SK-N-SH (cell line): ENCODE data around the gene ETV3. TPM values are rescaled to one million over a fixed set of nuclear protein-coding genes. Genes with fewer than 3 reads are reported as not detected.

ENCODE experiments used
- CTCF ChIA-PET: fragments of 300-600, 350-600 bp; formaldehyde crosslinking; extraction: SDS; loops from one replicate; lab custom pipeline; 2021; lab: Yijun Ruan, JAX
- POLR2A ChIA-PET: fragments of 350-600 bp; sonication (Branson Sonifier 250); formaldehyde crosslinking; extraction: SDS; loops from one replicate; lab custom pipeline; 2020; ENCODE audit warnings: antibody characterized with exemption, inconsistent platforms; lab: Yijun Ruan, JAX
- DNase-seq: peaks from one replicate; pipeline ENCODE4 v3.0.0; 2012
- H2AFZ ChIP-seq: fragments of 200-600 bp; sonication (generic); 2 replicates; pipeline ENCODE4 v1.8.1; 2016; ENCODE audit warnings: antibody characterized with exemption, mild to moderate bottlenecking, low read depth
- H3F3A ChIP-seq: fragments of 200-600 bp; sonication (generic); replicated peaks from 2 replicates; pipeline ENCODE3; 2016; ENCODE audit warnings: antibody characterized with exemption, mild to moderate bottlenecking; ENCODE audit not compliant: insufficient read depth
- H3K27ac ChIP-seq, 2 experiments: fragments of 200-500 bp in 1 of 2; fragments of 200-600 bp in 1 of 2; sonication (Bioruptor generic) in 1 of 2; sonication (generic), shearing (Covaris generic) in 1 of 2; 2 replicates each; pipeline versions ENCODE4 v1.5.1 to v1.6.1; 2014 to 2016; ENCODE audit warnings: low read depth in 2 of 2, inconsistent platforms in 1 of 2, low read length in 1 of 2, mild to moderate bottlenecking in 1 of 2, mixed read lengths in 1 of 2
- H3K27me3 ChIP-seq: fragments of 200-600 bp; sonication (generic), shearing (Covaris generic); 2 replicates; pipeline ENCODE4 v1.6.1; 2016; ENCODE audit warnings: mixed run types; ENCODE audit not compliant: insufficient read depth
- H3K36me3 ChIP-seq, 2 experiments: fragments of 200-500 bp in 1 of 2; fragments of 200-600 bp in 1 of 2; sonication (Bioruptor generic) in 1 of 2; sonication (generic) in 1 of 2; replicated peaks in 1 of 2; 2 replicates each; pipeline versions ENCODE3 to v1.5.1; 2014 to 2016; ENCODE audit warnings: low read length in 1 of 2, mild to moderate bottlenecking in 1 of 2; ENCODE audit not compliant: insufficient read depth in 2 of 2, control insufficient read depth in 1 of 2
- H3K4me1 ChIP-seq, 2 experiments: fragments of 200-500 bp in 1 of 2; fragments of 200-600 bp in 1 of 2; sonication (Bioruptor generic) in 1 of 2; sonication (generic), shearing (Covaris generic) in 1 of 2; 2 replicates each; pipeline versions ENCODE4 v1.5.1 to v1.6.1; 2014 to 2016; ENCODE audit warnings: low read depth in 1 of 2, low read length in 1 of 2, mixed run types in 1 of 2; ENCODE audit not compliant: insufficient read depth in 2 of 2, control insufficient read depth in 1 of 2
- H3K4me2 ChIP-seq: fragments of 200-600 bp; sonication (generic), shearing (Covaris generic); 2 replicates; pipeline ENCODE4 v1.6.1; 2017; ENCODE audit warnings: mixed run types
- H3K4me3 ChIP-seq, 2 experiments: fragments of 200-500 bp in 1 of 2; fragments of 200-600 bp in 1 of 2; sonication (Bioruptor generic) in 1 of 2; sonication (generic), shearing (Covaris generic) in 1 of 2; 2 replicates each; pipeline versions ENCODE4 v1.5.1 to v1.8.1; 2014 to 2016; ENCODE audit warnings: low read depth in 2 of 2, inconsistent platforms in 1 of 2, low read length in 1 of 2, mild to moderate bottlenecking in 1 of 2, mixed read lengths in 1 of 2, moderate library complexity in 1 of 2
- H3K79me2 ChIP-seq: fragments of 200-600 bp; sonication (generic); 2 replicates; pipeline ENCODE4 v1.8.1; 2017; ENCODE audit warnings: mild to moderate bottlenecking; ENCODE audit not compliant: insufficient read depth
- H3K9ac ChIP-seq: fragments of 200-600 bp; sonication (generic); 2 replicates; pipeline ENCODE4 v1.6.1; 2017; ENCODE audit warnings: mixed run types
- H3K9me2 ChIP-seq: fragments of 200-600 bp; sonication (generic); 2 replicates; pipeline ENCODE4 v1.6.1; 2017; ENCODE audit warnings: mixed run types
- H3K9me3 ChIP-seq: fragments of 200-600 bp; sonication (generic); 2 replicates; pipeline ENCODE4 v1.6.1; 2017; ENCODE audit warnings: mixed run types, mild to moderate bottlenecking, moderate library complexity
- H4K20me1 ChIP-seq: fragments of 200-600 bp; sonication (generic); 2 replicates; pipeline ENCODE4 v1.6.1; 2017; ENCODE audit warnings: mild to moderate bottlenecking, mixed run types; ENCODE audit not compliant: insufficient read depth
- CHD2 ChIP-seq: fragments of 150-350 bp; IDR thresholded peaks from 2 replicates; pipeline ENCODE4 v1.6.1; 2018; ENCODE audit warnings: low read length; ENCODE audit not compliant: partially characterized antibody
- EZH2phosphoT487 ChIP-seq: fragments of 200-600 bp; sonication (generic); IDR thresholded peaks from 2 replicates; pipeline ENCODE4 v1.6.1; 2017; ENCODE audit warnings: low read depth, mixed run types, mild to moderate bottlenecking, antibody characterized with exemption, moderate library complexity, borderline replicate concordance
- FOXM1 ChIP-seq: IDR thresholded peaks from 2 replicates; pipeline ENCODE4 v1.4.0; 2012; ENCODE audit warnings: low read depth, mild to moderate bottlenecking
- GATA2 ChIP-seq: sonication (generic); formaldehyde crosslinking; IDR thresholded peaks from 2 replicates; pipeline ENCODE4 v1.5.0; 2020; ENCODE audit warnings: mild to moderate bottlenecking, missing genetic modification reagents
- JUND ChIP-seq: IDR thresholded peaks from 2 replicates; pipeline ENCODE4 v1.4.0; 2012
- MEF2A ChIP-seq: IDR thresholded peaks from 2 replicates; pipeline ENCODE4 v1.4.0; 2012; ENCODE audit warnings: low read depth, borderline replicate concordance
- NRF1 ChIP-seq: IDR thresholded peaks from 2 replicates; pipeline ENCODE4 v1.6.1; 2012; ENCODE audit warnings: low read depth, mild to moderate bottlenecking, low read length
- POLR2AphosphoS5 ChIP-seq: IDR thresholded peaks from 2 replicates; pipeline ENCODE4 v1.6.1; 2012; ENCODE audit warnings: low read depth, low read length
- RCOR1 ChIP-seq: fragments of 150-350 bp; IDR thresholded peaks from 2 replicates; pipeline ENCODE4 v1.6.1; 2017; ENCODE audit warnings: antibody characterized with exemption, low read length
- RFX5 ChIP-seq: IDR thresholded peaks from 2 replicates; pipeline ENCODE4 v1.6.1; 2012; ENCODE audit warnings: mild to moderate bottlenecking, improper control_type of control experiment, low read length
- RXRA ChIP-seq: IDR thresholded peaks from 2 replicates; pipeline ENCODE4 v1.4.0; 2012; ENCODE audit warnings: low read depth, mild to moderate bottlenecking, borderline replicate concordance
- SMC3 ChIP-seq: IDR thresholded peaks from 2 replicates; pipeline ENCODE4 v1.6.1; 2012; ENCODE audit warnings: low read depth, low read length, improper control_type of control experiment
- WGBS: methylation state at CpG from one replicate; pipeline ENCODE4 v1.1.6; 2017; ENCODE audit warnings: low lambda C conversion rate; 5-methylcytosine and 5-hydroxymethylcytosine counted together
- polyA plus RNA-seq, 3 experiments: library from polyadenylated mRNA; depleted of rRNA; stranded (reverse); fragments of >200 nt; gene quantifications; 2 replicates each; pipeline ENCODE4 v1.2.3, GENCODE V29; 2012
- TF ChIP-seq, protein P1 (sequence below): IDR thresholded peaks from 2 replicates; pipeline ENCODE4 v1.4.0; 2012; ENCODE audit warnings: low read depth, borderline replicate concordance
- TF ChIP-seq, protein P2 (sequence below): IDR thresholded peaks from 2 replicates; pipeline ENCODE4 v1.6.1; 2012; ENCODE audit warnings: mild to moderate bottlenecking, low read depth, low read length, moderate library complexity
- TF ChIP-seq, protein P3 (sequence below): fragments of 200-600 bp; sonication (generic); IDR thresholded peaks from 2 replicates; pipeline ENCODE4 v1.6.1; 2017; ENCODE audit warnings: antibody characterized with exemption, mild to moderate bottlenecking, moderate library complexity
- TF ChIP-seq, protein P4 (sequence below): IDR thresholded peaks from 2 replicates; pipeline ENCODE4 v1.4.0; 2012; ENCODE audit warnings: low read depth

ETV3 gene
- polyA plus RNA-seq, 1 of the 3 experiments (the other 2 are of a cell fraction), result 5.4 TPM

DNA sequence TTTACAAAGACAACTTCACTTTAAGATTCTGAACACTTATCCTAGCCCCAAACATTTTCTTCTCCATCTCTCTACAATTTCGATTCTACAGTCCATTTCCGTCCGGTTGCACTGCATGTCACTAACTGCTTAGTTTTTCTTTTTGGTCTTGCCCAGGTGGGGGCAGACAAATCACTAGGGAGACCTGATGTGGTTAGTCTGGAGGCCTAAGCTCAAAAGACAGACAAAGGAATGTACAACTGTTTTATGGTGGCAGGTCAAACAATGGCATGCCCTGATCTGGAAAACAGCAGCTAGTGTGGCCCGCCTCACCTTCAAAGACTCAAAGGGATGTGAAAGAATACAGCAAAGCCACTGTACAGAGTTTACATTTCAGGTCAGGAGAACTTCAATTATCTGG, 3.8 kb downstream of the ETV3 start:
- peaks cover 59 to 65% of the 10 kb centered on the region in 2 experiments for H3K36me3 ChIP-seq
- CTCF ChIA-PET, result interaction anchor here (1.9 to 15.8 kb wide), 3 partner anchors 19 to 44 kb away, joined by 5 to 194 read pairs (median 50); no protein-coding TSS in a partner anchor

More for the DNA sequence above, 3.8 kb downstream of the ETV3 start:
- H3K4me3 ChIP-seq, result no peak overlapping the region
- no peaks in the 10 kb centered on the region for H3K27me3 ChIP-seq
- POLR2A ChIA-PET, result no interaction called here
- H3K9ac ChIP-seq, result no peak overlapping the region
- peaks cover 56% of the 10 kb centered on the region for H3K79me2 ChIP-seq
- no peak for DNase-seq
- TF ChIP-seq, protein P1, sequence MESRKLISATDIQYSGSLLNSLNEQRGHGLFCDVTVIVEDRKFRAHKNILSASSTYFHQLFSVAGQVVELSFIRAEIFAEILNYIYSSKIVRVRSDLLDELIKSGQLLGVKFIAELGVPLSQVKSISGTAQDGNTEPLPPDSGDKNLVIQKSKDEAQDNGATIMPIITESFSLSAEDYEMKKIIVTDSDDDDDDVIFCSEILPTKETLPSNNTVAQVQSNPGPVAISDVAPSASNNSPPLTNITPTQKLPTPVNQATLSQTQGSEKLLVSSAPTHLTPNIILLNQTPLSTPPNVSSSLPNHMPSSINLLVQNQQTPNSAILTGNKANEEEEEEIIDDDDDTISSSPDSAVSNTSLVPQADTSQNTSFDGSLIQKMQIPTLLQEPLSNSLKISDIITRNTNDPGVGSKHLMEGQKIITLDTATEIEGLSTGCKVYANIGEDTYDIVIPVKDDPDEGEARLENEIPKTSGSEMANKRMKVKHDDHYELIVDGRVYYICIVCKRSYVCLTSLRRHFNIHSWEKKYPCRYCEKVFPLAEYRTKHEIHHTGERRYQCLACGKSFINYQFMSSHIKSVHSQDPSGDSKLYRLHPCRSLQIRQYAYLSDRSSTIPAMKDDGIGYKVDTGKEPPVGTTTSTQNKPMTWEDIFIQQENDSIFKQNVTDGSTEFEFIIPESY, result no peak
- TF ChIP-seq CHD2 (no peak), EZH2phosphoT487 (no peak), RCOR1 (no peak), RXRA (no peak), POLR2AphosphoS5 (no peak), RFX5 (no peak), GATA2 (CRISPR knock-in tag) (no peak), SMC3 (no peak), JUND (no peak), MEF2A (no peak), FOXM1 (no peak), NRF1 (no peak)
- TF ChIP-seq, protein P2, sequence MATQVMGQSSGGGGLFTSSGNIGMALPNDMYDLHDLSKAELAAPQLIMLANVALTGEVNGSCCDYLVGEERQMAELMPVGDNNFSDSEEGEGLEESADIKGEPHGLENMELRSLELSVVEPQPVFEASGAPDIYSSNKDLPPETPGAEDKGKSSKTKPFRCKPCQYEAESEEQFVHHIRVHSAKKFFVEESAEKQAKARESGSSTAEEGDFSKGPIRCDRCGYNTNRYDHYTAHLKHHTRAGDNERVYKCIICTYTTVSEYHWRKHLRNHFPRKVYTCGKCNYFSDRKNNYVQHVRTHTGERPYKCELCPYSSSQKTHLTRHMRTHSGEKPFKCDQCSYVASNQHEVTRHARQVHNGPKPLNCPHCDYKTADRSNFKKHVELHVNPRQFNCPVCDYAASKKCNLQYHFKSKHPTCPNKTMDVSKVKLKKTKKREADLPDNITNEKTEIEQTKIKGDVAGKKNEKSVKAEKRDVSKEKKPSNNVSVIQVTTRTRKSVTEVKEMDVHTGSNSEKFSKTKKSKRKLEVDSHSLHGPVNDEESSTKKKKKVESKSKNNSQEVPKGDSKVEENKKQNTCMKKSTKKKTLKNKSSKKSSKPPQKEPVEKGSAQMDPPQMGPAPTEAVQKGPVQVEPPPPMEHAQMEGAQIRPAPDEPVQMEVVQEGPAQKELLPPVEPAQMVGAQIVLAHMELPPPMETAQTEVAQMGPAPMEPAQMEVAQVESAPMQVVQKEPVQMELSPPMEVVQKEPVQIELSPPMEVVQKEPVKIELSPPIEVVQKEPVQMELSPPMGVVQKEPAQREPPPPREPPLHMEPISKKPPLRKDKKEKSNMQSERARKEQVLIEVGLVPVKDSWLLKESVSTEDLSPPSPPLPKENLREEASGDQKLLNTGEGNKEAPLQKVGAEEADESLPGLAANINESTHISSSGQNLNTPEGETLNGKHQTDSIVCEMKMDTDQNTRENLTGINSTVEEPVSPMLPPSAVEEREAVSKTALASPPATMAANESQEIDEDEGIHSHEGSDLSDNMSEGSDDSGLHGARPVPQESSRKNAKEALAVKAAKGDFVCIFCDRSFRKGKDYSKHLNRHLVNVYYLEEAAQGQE, result no peak
- TF ChIP-seq, protein P3, sequence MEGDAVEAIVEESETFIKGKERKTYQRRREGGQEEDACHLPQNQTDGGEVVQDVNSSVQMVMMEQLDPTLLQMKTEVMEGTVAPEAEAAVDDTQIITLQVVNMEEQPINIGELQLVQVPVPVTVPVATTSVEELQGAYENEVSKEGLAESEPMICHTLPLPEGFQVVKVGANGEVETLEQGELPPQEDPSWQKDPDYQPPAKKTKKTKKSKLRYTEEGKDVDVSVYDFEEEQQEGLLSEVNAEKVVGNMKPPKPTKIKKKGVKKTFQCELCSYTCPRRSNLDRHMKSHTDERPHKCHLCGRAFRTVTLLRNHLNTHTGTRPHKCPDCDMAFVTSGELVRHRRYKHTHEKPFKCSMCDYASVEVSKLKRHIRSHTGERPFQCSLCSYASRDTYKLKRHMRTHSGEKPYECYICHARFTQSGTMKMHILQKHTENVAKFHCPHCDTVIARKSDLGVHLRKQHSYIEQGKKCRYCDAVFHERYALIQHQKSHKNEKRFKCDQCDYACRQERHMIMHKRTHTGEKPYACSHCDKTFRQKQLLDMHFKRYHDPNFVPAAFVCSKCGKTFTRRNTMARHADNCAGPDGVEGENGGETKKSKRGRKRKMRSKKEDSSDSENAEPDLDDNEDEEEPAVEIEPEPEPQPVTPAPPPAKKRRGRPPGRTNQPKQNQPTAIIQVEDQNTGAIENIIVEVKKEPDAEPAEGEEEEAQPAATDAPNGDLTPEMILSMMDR, result no peak
- TF ChIP-seq, protein P4, sequence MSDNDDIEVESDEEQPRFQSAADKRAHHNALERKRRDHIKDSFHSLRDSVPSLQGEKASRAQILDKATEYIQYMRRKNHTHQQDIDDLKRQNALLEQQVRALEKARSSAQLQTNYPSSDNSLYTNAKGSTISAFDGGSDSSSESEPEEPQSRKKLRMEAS, result no peak
- 95% methylated on average over 4 of the region's 4 CpGs for WGBS
- no peak overlapping the region for H3K27ac ChIP-seq
- H2AFZ ChIP-seq, result no peak overlapping the region
- H4K20me1 ChIP-seq, result peaks cover 29% of the 10 kb centered on the region
- H3K4me1 ChIP-seq, result peaks cover 13 to 22% of the 10 kb centered on the region in 2 experiments; a peak in 3 of 4 replicates
- no peaks in the 10 kb centered on the region for H3K9me2 ChIP-seq
- H3K9me3 ChIP-seq, result no peaks in the 10 kb centered on the region
- H3K4me2 ChIP-seq, result no peak overlapping the region
- H3F3A ChIP-seq, result peaks cover 13% of the 10 kb centered on the region
